ENCODE data around the gene AMY2A.

DNA sequence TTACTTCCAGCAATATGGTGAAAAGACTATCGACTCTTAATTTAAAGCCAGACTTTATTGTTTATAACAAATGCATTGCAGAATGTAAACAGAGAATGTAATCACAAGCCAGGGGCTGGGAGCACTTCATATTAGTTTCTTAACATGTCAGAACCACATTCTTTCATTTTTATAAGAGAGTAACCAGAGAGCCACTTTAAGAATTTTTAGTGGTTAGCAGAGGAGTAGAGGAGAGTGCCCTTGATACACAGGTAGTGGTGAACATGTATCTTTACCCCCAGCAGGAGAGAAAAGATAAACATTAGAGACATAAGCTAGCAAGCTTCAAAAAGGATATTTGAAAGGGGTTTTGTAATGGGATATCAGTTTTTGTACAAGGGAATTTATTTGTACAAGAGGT is 34.8 kb upstream of the AMY2A start:
- TF ChIP-seq CBX5 (IDR thresholded peaks at IDR 0.05; ENCODE audit: low read depth, low read length) (no peak), MAFK (IDR thresholded peaks at IDR 0.05; ENCODE audit: low read depth, low read length) (no peak), POLR2A (IDR thresholded peaks at IDR 0.05; ENCODE audit: control extremely low read depth in 1 of 2, low read depth in 2 of 2, low read length in 2 of 2) (no peak), NRF1 (IDR thresholded peaks at IDR 0.05; ENCODE audit: low read depth, low read length) (no peak)
- TF ChIP-seq, protein P1, sequence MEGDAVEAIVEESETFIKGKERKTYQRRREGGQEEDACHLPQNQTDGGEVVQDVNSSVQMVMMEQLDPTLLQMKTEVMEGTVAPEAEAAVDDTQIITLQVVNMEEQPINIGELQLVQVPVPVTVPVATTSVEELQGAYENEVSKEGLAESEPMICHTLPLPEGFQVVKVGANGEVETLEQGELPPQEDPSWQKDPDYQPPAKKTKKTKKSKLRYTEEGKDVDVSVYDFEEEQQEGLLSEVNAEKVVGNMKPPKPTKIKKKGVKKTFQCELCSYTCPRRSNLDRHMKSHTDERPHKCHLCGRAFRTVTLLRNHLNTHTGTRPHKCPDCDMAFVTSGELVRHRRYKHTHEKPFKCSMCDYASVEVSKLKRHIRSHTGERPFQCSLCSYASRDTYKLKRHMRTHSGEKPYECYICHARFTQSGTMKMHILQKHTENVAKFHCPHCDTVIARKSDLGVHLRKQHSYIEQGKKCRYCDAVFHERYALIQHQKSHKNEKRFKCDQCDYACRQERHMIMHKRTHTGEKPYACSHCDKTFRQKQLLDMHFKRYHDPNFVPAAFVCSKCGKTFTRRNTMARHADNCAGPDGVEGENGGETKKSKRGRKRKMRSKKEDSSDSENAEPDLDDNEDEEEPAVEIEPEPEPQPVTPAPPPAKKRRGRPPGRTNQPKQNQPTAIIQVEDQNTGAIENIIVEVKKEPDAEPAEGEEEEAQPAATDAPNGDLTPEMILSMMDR (IDR thresholded peaks at IDR 0.05; ENCODE audit: control extremely low read depth in 1 of 3, insufficient read depth in 1 of 3, low read depth in 1 of 3, low read length in 3 of 3) = no peak

Measured in H1 (cell line).